H9 (cell line): Measurements from ENCODE around the gene GJA8. TPM values are rescaled to one million over a fixed set of nuclear protein-coding genes. Genes with fewer than 3 reads are reported as not detected.

Source experiments
- DNase-seq: peaks from one replicate; pipeline ENCODE4 v3.0.0-alpha.2; 2017
- H2AFZ ChIP-seq: one replicate; pipeline ENCODE4 v1.6.1; 2013; ENCODE audit warnings: mild to moderate bottlenecking, low read length, control low read depth, moderate library complexity
- H2AK5ac ChIP-seq: 2 replicates; pipeline ENCODE4 v1.6.1; 2013; ENCODE audit warnings: low read length, control low read depth, mixed read lengths; ENCODE audit not compliant: insufficient read length
- H2BK120ac ChIP-seq: one replicate; pipeline ENCODE4 v1.6.1; 2013; ENCODE audit warnings: low read depth, mild to moderate bottlenecking, low read length, control low read depth, inconsistent platforms; ENCODE audit not compliant: poor library complexity, severe bottlenecking
- H2BK12ac ChIP-seq: 2 replicates; pipeline ENCODE4 v1.6.1; 2013; ENCODE audit warnings: low read length, control low read depth, mixed read lengths, low read depth; ENCODE audit not compliant: insufficient read length
- H2BK15ac ChIP-seq: 2 replicates; pipeline ENCODE4 v1.6.1; 2013; ENCODE audit warnings: low read depth, low read length, control low read depth
- H2BK20ac ChIP-seq: one replicate; pipeline ENCODE4 v1.6.1; 2013; ENCODE audit warnings: low read depth, mild to moderate bottlenecking, low read length, control low read depth, inconsistent platforms; ENCODE audit not compliant: poor library complexity, severe bottlenecking
- H2BK5ac ChIP-seq: 2 replicates; pipeline ENCODE4 v1.6.1; 2013; ENCODE audit warnings: low read length, control low read depth, mixed read lengths; ENCODE audit not compliant: insufficient read length
- H3K14ac ChIP-seq: 2 replicates; pipeline ENCODE4 v1.6.1; 2013; ENCODE audit warnings: low read length, control low read depth; ENCODE audit not compliant: insufficient read depth
- H3K18ac ChIP-seq: 2 replicates; pipeline ENCODE4 v1.6.1; 2013; ENCODE audit warnings: low read depth, mild to moderate bottlenecking, mixed read lengths, low read length, control low read depth; ENCODE audit not compliant: insufficient read length
- H3K23ac ChIP-seq: 2 replicates; pipeline ENCODE4 v1.6.1; 2013; ENCODE audit warnings: low read length, control low read depth, mixed read lengths, low read depth; ENCODE audit not compliant: insufficient read length
- H3K23me2 ChIP-seq: 2 replicates; pipeline ENCODE4 v1.6.1; 2013; ENCODE audit warnings: low read depth, mild to moderate bottlenecking, mixed read lengths, low read length, control low read depth; ENCODE audit not compliant: insufficient read length, poor library complexity, severe bottlenecking
- H3K27ac ChIP-seq: 2 replicates; pipeline ENCODE4 v1.5.1; 2013; ENCODE audit warnings: low read length, control low read depth, mixed read lengths, low read depth; ENCODE audit not compliant: insufficient read length
- H3K27me3 ChIP-seq: 2 replicates; pipeline ENCODE4 v1.6.1; 2013; ENCODE audit warnings: low read length, control low read depth, inconsistent platforms; ENCODE audit not compliant: insufficient read depth
- H3K4ac ChIP-seq: 2 replicates; pipeline ENCODE4 v1.6.1; 2013; ENCODE audit warnings: low read depth, mild to moderate bottlenecking, control low read depth, inconsistent platforms, low read length, moderate library complexity
- H3K4me1 ChIP-seq: 2 replicates; pipeline ENCODE4 v1.6.1; 2013; ENCODE audit warnings: low read length, control low read depth, inconsistent platforms; ENCODE audit not compliant: insufficient read depth
- H3K4me2 ChIP-seq: 2 replicates; pipeline ENCODE4 v1.6.1; 2013; ENCODE audit warnings: low read length, control low read depth, mixed read lengths; ENCODE audit not compliant: insufficient read length, insufficient read depth
- H3K56ac ChIP-seq: 2 replicates; pipeline ENCODE4 v1.6.1; 2013; ENCODE audit warnings: low read depth, mild to moderate bottlenecking, mixed read lengths, low read length, control low read depth; ENCODE audit not compliant: insufficient read length
- H3K79me1 ChIP-seq: 2 replicates; pipeline ENCODE4 v1.6.1; 2013; ENCODE audit warnings: low read depth, mild to moderate bottlenecking, moderate library complexity, low read length, control low read depth, inconsistent platforms; ENCODE audit not compliant: insufficient read depth, poor library complexity, severe bottlenecking
- H3K79me2 ChIP-seq: 2 replicates; pipeline ENCODE4 v1.6.1; 2013; ENCODE audit warnings: low read length, control low read depth, inconsistent platforms; ENCODE audit not compliant: insufficient read depth
- H3K9ac ChIP-seq: 2 replicates; pipeline ENCODE4 v1.6.1; 2013; ENCODE audit warnings: low read length, control low read depth, mixed read lengths; ENCODE audit not compliant: insufficient read length; ENCODE audit errors: extremely low read depth
- H3K9me3 ChIP-seq: one replicate; pipeline ENCODE4 v1.6.1; 2013; ENCODE audit warnings: low read depth, low read length, inconsistent platforms; ENCODE audit not compliant: control insufficient read depth
- H3T11ph ChIP-seq: one replicate; pipeline ENCODE4 v1.6.1; 2013; ENCODE audit warnings: mild to moderate bottlenecking, low read length, control low read depth, inconsistent platforms
- H4K20me1 ChIP-seq: one replicate; pipeline ENCODE4 v1.6.1; 2013; ENCODE audit not compliant: control insufficient read depth, insufficient read length, insufficient read depth
- H4K5ac ChIP-seq: 2 replicates; pipeline ENCODE4 v1.6.1; 2013; ENCODE audit warnings: low read depth, mild to moderate bottlenecking, mixed read lengths, low read length, control low read depth; ENCODE audit not compliant: insufficient read length
- H4K8ac ChIP-seq: replicated peaks from 2 replicates; pipeline ENCODE4 v1.6.1; 2013; ENCODE audit warnings: low read length, control low read depth, mixed read lengths, low read depth; ENCODE audit not compliant: insufficient read length
- H4K91ac ChIP-seq: 2 replicates; pipeline ENCODE4 v1.6.1; 2013; ENCODE audit warnings: low read depth, mild to moderate bottlenecking, moderate library complexity, mixed read lengths, low read length, control low read depth; ENCODE audit not compliant: insufficient read length
- H3K27ac Mint-ChIP-seq, 3 experiments: 2 replicates in 2 of 3; 3 replicates in 1 of 3; pipeline ENCODE4 v1.8.0; 2020 to 2021; ENCODE audit warnings: mixed read lengths in 3 of 3, mild to moderate bottlenecking in 1 of 3, moderate library complexity in 1 of 3
- H3K27me3 Mint-ChIP-seq: 2 replicates; pipeline ENCODE4 v1.8.0; 2021; ENCODE audit warnings: low read depth, mild to moderate bottlenecking, moderate library complexity, mixed read lengths
- H3K36me3 Mint-ChIP-seq, 3 experiments: 2 replicates in 2 of 3; 3 replicates in 1 of 3; pipeline ENCODE4 v1.8.0; 2020 to 2021; ENCODE audit warnings: low read depth in 3 of 3, mixed read lengths in 3 of 3; ENCODE audit not compliant: insufficient read depth in 1 of 3
- H3K4me1 Mint-ChIP-seq, 2 experiments: 2 replicates each; pipeline ENCODE4 v1.8.0; 2020; ENCODE audit warnings: mixed read lengths in 2 of 2
- H3K4me3 Mint-ChIP-seq, 2 experiments: 2 replicates in 1 of 2; 3 replicates in 1 of 2; pipeline ENCODE4 v1.8.0; 2020 to 2021; ENCODE audit warnings: mild to moderate bottlenecking in 2 of 2, mixed read lengths in 2 of 2, moderate library complexity in 1 of 2
- H3K9me3 Mint-ChIP-seq, 2 experiments: 2 replicates in 1 of 2; 3 replicates in 1 of 2; pipeline ENCODE4 v1.8.0; 2020; ENCODE audit warnings: mild to moderate bottlenecking in 2 of 2, mixed read lengths in 2 of 2, moderate library complexity in 1 of 2
- CTCF ChIP-seq: fragments of 200-600 bp; sonication (generic); conservative IDR thresholded peaks from 3 replicates; pipeline ENCODE4 v1.8.0; 2021; ENCODE audit warnings: antibody characterized with exemption, mild to moderate bottlenecking
- WGBS: extraction: QIAGEN DNeasy Blood & Tissue Kit; methylation state at CpG from one replicate; pipeline ENCODE4 v1.1.7; 2013; ENCODE audit warnings: missing lambda C conversion rate, low lambda C conversion rate, mixed read lengths; ENCODE audit not compliant: insufficient read length; ENCODE audit errors: extremely low coverage; 5-methylcytosine and 5-hydroxymethylcytosine counted together
- total RNA-seq: library from RNA; stranded (reverse); gene quantifications from 2 replicates; pipeline ENCODE4 v1.2.1, GENCODE V29; 2021

The GJA8 gene
- total RNA-seq, 1 experiment from 2014 or later: not detected

GRCh38 chr1:147891088-147891487, 11.5 kb upstream of the GJA8 start:
- no peak overlapping the region; a peak in 1 of 7 replicates for H3K27ac Mint-ChIP-seq
- no peaks in the 10 kb centered on the region for H3K27me3 ChIP-seq
- H2BK120ac ChIP-seq: no peak overlapping the region
- no peak overlapping the region for H4K91ac ChIP-seq
- TF ChIP-seq CTCF: no peak
- no peak overlapping the region for H2BK12ac ChIP-seq
- no peak for DNase-seq
- no peaks in the 10 kb centered on the region for H3K27me3 Mint-ChIP-seq
- no peaks in the 10 kb centered on the region for H3K9me3 ChIP-seq
- no peak overlapping the region for H2BK20ac ChIP-seq
- H2BK15ac ChIP-seq: no peak overlapping the region
- H3K9ac ChIP-seq: no peak overlapping the region
- H3K18ac ChIP-seq: no peak overlapping the region
- peaks cover 16 to 18% of the 10 kb centered on the region in 2 experiments for H3K4me1 Mint-ChIP-seq
- no peaks in the 10 kb centered on the region for H3K4me1 ChIP-seq
- H4K5ac ChIP-seq: no peak overlapping the region
- H2AFZ ChIP-seq: no peak overlapping the region
- no peaks in the 10 kb centered on the region for H3K79me2 ChIP-seq
- H3K14ac ChIP-seq: no peak overlapping the region
- H4K20me1 ChIP-seq: no peaks in the 10 kb centered on the region
- WGBS: no CpG with 5 or more reads among the region's 5 CpGs
- H3K23me2 ChIP-seq: no peaks in the 10 kb centered on the region
- no peak overlapping the region for H3K56ac ChIP-seq
- no peak overlapping the region for H4K8ac ChIP-seq
- no peak overlapping the region for H2AK5ac ChIP-seq
- no peak overlapping the region for H3T11ph ChIP-seq
- no peak overlapping the region for H3K23ac ChIP-seq
- H3K27ac ChIP-seq: no peak overlapping the region
- no peak overlapping the region for H2BK5ac ChIP-seq
- no peak overlapping the region for H3K4ac ChIP-seq
- H3K9me3 Mint-ChIP-seq: no peaks in the 10 kb centered on the region
- H3K79me1 ChIP-seq: no peaks in the 10 kb centered on the region
- H3K4me2 ChIP-seq: no peak overlapping the region
- H3K36me3 Mint-ChIP-seq: no peaks in the 10 kb centered on the region
- no peak overlapping the region for H3K4me3 Mint-ChIP-seq
